Thymus (tissue), 11 donors: ENCODE results near the gene NUDC. TPM values are rescaled to one million over a fixed set of nuclear protein-coding genes. Genes with fewer than 3 reads are reported as not detected.

Experiments used
- DNase-seq, 9 donors: peaks; one replicate each; pipeline ENCODE4 v3.0.0-alpha.2; 2013; ENCODE audit warnings: low spot score in 9 of 9, low read depth in 6 of 9, missing footprints in 1 of 9
- H3K27ac ChIP-seq, 2 donors: one replicate each; pipeline ENCODE4 v1.5.1; 2013; ENCODE audit warnings: control low read depth in 1 of 2, low read depth in 1 of 2, low read length in 1 of 2, mild to moderate bottlenecking in 1 of 2, moderate library complexity in 1 of 2
- H3K27me3 ChIP-seq, 2 donors: one replicate each; pipeline ENCODE4 v1.5.1; 2013; ENCODE audit warnings: low read length in 1 of 2; ENCODE audit not compliant: control insufficient read depth in 2 of 2, insufficient read depth in 1 of 2
- H3K36me3 ChIP-seq, 2 donors: one replicate each; pipeline ENCODE4 v1.5.1; 2013; ENCODE audit warnings: low read length in 1 of 2, mild to moderate bottlenecking in 1 of 2, moderate library complexity in 1 of 2; ENCODE audit not compliant: control insufficient read depth in 2 of 2, insufficient read depth in 2 of 2
- H3K4me1 ChIP-seq, 2 donors: one replicate each; pipeline ENCODE4 v1.5.1; 2013; ENCODE audit warnings: low read length in 2 of 2; ENCODE audit not compliant: control insufficient read depth in 2 of 2, insufficient read depth in 2 of 2
- H3K4me3 ChIP-seq, 2 donors: one replicate each; pipeline ENCODE4 v1.5.1; 2013; ENCODE audit warnings: low read length in 2 of 2, control low read depth in 1 of 2, mild to moderate bottlenecking in 1 of 2
- H3K9me3 ChIP-seq, 2 donors: one replicate each; pipeline ENCODE4 v1.5.1; 2013; ENCODE audit warnings: low read length in 1 of 2, mild to moderate bottlenecking in 1 of 2; ENCODE audit not compliant: control insufficient read depth in 2 of 2, insufficient read depth in 1 of 2
- WGBS: extraction: QIAGEN DNeasy Blood & Tissue Kit; methylation state at CpG from one replicate; pipeline ENCODE4 v1.1.7; 2013; 5-methylcytosine and 5-hydroxymethylcytosine counted together
- polyA plus RNA-seq: library from polyadenylated mRNA; stranded (reverse); fragments of 200-250 nt; gene quantifications from one replicate; pipeline ENCODE4 v1.2.3, GENCODE V29; 2013
- total RNA-seq: library from RNA; stranded (reverse); fragments of 120-200 nt; gene quantifications from one replicate; pipeline ENCODE4 v1.2.4, GENCODE V29; 2013
- donor health status: healthy.

Gene NUDC
- total and polyA plus RNA-seq, 2 donors = 48.1 to 51.6 TPM

GRCh38 chr1:26965628-26966027 lies 44.1 kb downstream of the NUDC start:
- Histone ChIP-seq H3K36me3 (no peaks in the 10 kb centered on the region), H3K9me3 (no peaks in the 10 kb centered on the region), H3K27ac (no peak overlapping the region), H3K27me3 (peaks cover 6 to 32% of the 10 kb centered on the region in 2 donors), H3K4me1 (no peaks in the 10 kb centered on the region), H3K4me3 (no peak overlapping the region)
- no peak for DNase-seq
- WGBS = 92% methylated on average over 9 of the region's 9 CpGs

- no peak overlapping the region for H3K27ac ChIP-seq
- H3K4me1 ChIP-seq = peaks cover 0 to 9% of the 10 kb centered on the region in 2 donors
- no peak for DNase-seq
- no peaks in the 10 kb centered on the region for H3K9me3 ChIP-seq
- no peak overlapping the region for H3K4me3 ChIP-seq
- WGBS = 82% methylated on average over 7 of the region's 7 CpGs
- H3K27me3 ChIP-seq = peaks cover 0 to 5% of the 10 kb centered on the region in 2 donors
- no peaks in the 10 kb centered on the region for H3K36me3 ChIP-seq
These were observed 49.3 kb downstream of the NUDC start for GRCh38 chr1:26970810-26971209.

GRCh38 chr1:26971590-26971989 lies 50.0 kb downstream of the NUDC start:
- no peak overlapping the region for H3K4me3 ChIP-seq
- WGBS = 89% methylated on average over 3 of the region's 3 CpGs
- no peak for DNase-seq

GRCh38 chr1:26972390-26972789 lies 50.8 kb downstream of the NUDC start:
- DNase-seq = no peak
- no peaks in the 10 kb centered on the region for H3K27me3 ChIP-seq
- H3K4me3 ChIP-seq = no peak overlapping the region
- H3K36me3 ChIP-seq = no peaks in the 10 kb centered on the region
- H3K4me1 ChIP-seq = peaks cover 0 to 9% of the 10 kb centered on the region in 2 donors
- H3K27ac ChIP-seq = no peak overlapping the region
- no peaks in the 10 kb centered on the region for H3K9me3 ChIP-seq
- 43% methylated on average over 6 of the region's 6 CpGs for WGBS

More at GRCh38 chr1:26971590-26971989, 50.0 kb downstream of the NUDC start:
- no peaks in the 10 kb centered on the region for H3K9me3 ChIP-seq
- peaks cover 0 to 9% of the 10 kb centered on the region in 2 donors for H3K4me1 ChIP-seq
- no peaks in the 10 kb centered on the region for H3K36me3 ChIP-seq
- no peak overlapping the region for H3K27ac ChIP-seq
- H3K27me3 ChIP-seq = peaks cover 0 to 2% of the 10 kb centered on the region in 2 donors

- peaks cover 0 to 9% of the 10 kb centered on the region in 2 donors for H3K4me1 ChIP-seq
- no peaks in the 10 kb centered on the region for H3K9me3 ChIP-seq
- DNase-seq = no peak
- WGBS = 90% methylated on average over 4 of the region's 4 CpGs
- H3K36me3 ChIP-seq = no peaks in the 10 kb centered on the region
- H3K27ac ChIP-seq = no peak overlapping the region
- H3K4me3 ChIP-seq = no peak overlapping the region
- no peaks in the 10 kb centered on the region for H3K27me3 ChIP-seq
These were observed 51.3 kb downstream of the NUDC start for GRCh38 chr1:26972821-26973220.

GRCh38 chr1:26976621-26977510 lies 55.3 kb downstream of the NUDC start:
- WGBS = 95% methylated on average over 3 of the region's 3 CpGs
- DNase-seq = no peak
- H3K4me3 ChIP-seq = no peak overlapping the region
- H3K27me3 ChIP-seq = no peaks in the 10 kb centered on the region
- H3K4me1 ChIP-seq = peaks cover 0 to 6% of the 10 kb centered on the region in 2 donors
- no peaks in the 10 kb centered on the region for H3K9me3 ChIP-seq
- H3K27ac ChIP-seq = no peak overlapping the region
- H3K36me3 ChIP-seq = no peaks in the 10 kb centered on the region

- Histone ChIP-seq H3K36me3 (no peaks in the 10 kb centered on the region), H3K9me3 (no peaks in the 10 kb centered on the region), H3K27me3 (peaks cover 0 to 3% of the 10 kb centered on the region in 2 donors), H3K4me3 (no peak overlapping the region), H3K4me1 (no peaks in the 10 kb centered on the region), H3K27ac (no peak overlapping the region)
- DNase-seq = no peak
- WGBS = 66% methylated on average over 2 of the region's 2 CpGs
These were observed 57.4 kb downstream of the NUDC start for GRCh38 chr1:26978901-26979300.

GRCh38 chr1:26981146-26981846 lies 59.8 kb downstream of the NUDC start:
- peaks cover 0 to 9% of the 10 kb centered on the region in 2 donors for H3K27me3 ChIP-seq
- no peak overlapping the region for H3K27ac ChIP-seq
- no peak for DNase-seq
- no peak overlapping the region for H3K4me3 ChIP-seq
- H3K9me3 ChIP-seq = no peaks in the 10 kb centered on the region
- H3K36me3 ChIP-seq = no peaks in the 10 kb centered on the region
- 92% methylated on average over 3 of the region's 3 CpGs for WGBS
- H3K4me1 ChIP-seq = no peaks in the 10 kb centered on the region

- no peaks in the 10 kb centered on the region for H3K36me3 ChIP-seq
- H3K9me3 ChIP-seq = no peaks in the 10 kb centered on the region
- no peak overlapping the region for H3K4me3 ChIP-seq
- WGBS = 34% methylated on average over 5 of the region's 5 CpGs
- peaks cover 0 to 16% of the 10 kb centered on the region in 2 donors for H3K27me3 ChIP-seq
- no peak for DNase-seq
- H3K27ac ChIP-seq = no peak overlapping the region
- no peaks in the 10 kb centered on the region for H3K4me1 ChIP-seq
These were observed 62.3 kb downstream of the NUDC start for GRCh38 chr1:26983863-26984262.
